Dedifferentiated amniotic fluid mesenchymal stem cell (primary cell): Measurements from ENCODE around the gene IL18BP.

Experiments
- DNase-seq: peaks from one replicate; pipeline ENCODE4 v3.0.0-alpha.2; 2016; ENCODE audit errors: extremely low spot score

The IL18BP gene

GRCh38 chr11:72045849-72046248, 47.1 kb downstream of the IL18BP start:
- no peak for DNase-seq

- no peak for DNase-seq
These were observed 50.2 kb downstream of the IL18BP start for GRCh38 chr11:72048766-72049460.
